Ishikawa (cell line): ENCODE data around the gene DQX1.

Experiments
- CEBPB ChIP-seq: IDR thresholded peaks from 2 replicates; pipeline ENCODE4 v1.6.1; 2012
- CREB1 ChIP-seq: IDR thresholded peaks from 2 replicates; pipeline ENCODE4 v1.6.1; 2012; ENCODE audit warnings: low read depth
- EGR1 ChIP-seq: IDR thresholded peaks from 2 replicates; pipeline ENCODE4 v1.6.1; 2012
- EP300 ChIP-seq: IDR thresholded peaks from 2 replicates; pipeline ENCODE4 v1.6.1; 2012; ENCODE audit warnings: borderline replicate concordance
- FOXM1 ChIP-seq: IDR thresholded peaks from 2 replicates; pipeline ENCODE4 v1.6.1; 2012; ENCODE audit warnings: low read depth, borderline replicate concordance
- MAX ChIP-seq: IDR thresholded peaks from 2 replicates; pipeline ENCODE4 v1.6.1; 2012
- NFIC ChIP-seq: IDR thresholded peaks from 2 replicates; pipeline ENCODE4 v1.6.1; 2012
- RAD21 ChIP-seq: IDR thresholded peaks from 2 replicates; pipeline ENCODE4 v1.6.1; 2012; ENCODE audit warnings: low read depth
- TAF1 ChIP-seq: IDR thresholded peaks from 2 replicates; pipeline ENCODE4 v1.6.1; 2012; ENCODE audit warnings: low read depth, mild to moderate bottlenecking
- TCF12 ChIP-seq: IDR thresholded peaks from 2 replicates; pipeline ENCODE4 v1.6.1; 2012; ENCODE audit warnings: low read depth
- TEAD4 ChIP-seq: IDR thresholded peaks from 2 replicates; pipeline ENCODE4 v1.6.1; 2012
- YY1 ChIP-seq: IDR thresholded peaks from 2 replicates; pipeline ENCODE4 v1.6.1; 2012; ENCODE audit warnings: low read depth
- ZBTB7A ChIP-seq: IDR thresholded peaks from 2 replicates; pipeline ENCODE4 v1.6.1; 2012; ENCODE audit warnings: low read depth
- TF ChIP-seq, protein P1 (sequence below): IDR thresholded peaks from 2 replicates; pipeline ENCODE4 v1.6.1; 2012
- TF ChIP-seq, protein P2 (sequence below): IDR thresholded peaks from 2 replicates; pipeline ENCODE4 v1.6.1; 2012; ENCODE audit warnings: low read depth, mild to moderate bottlenecking

DQX1 gene

GRCh38 chr2:74502720-74503505, 23.1 kb downstream of the DQX1 start:
- TF ChIP-seq CEBPB (no peak), EGR1 (peak; percentile 14; the same call in 1 of the 2 replicates), ZBTB7A (peak; percentile 96), YY1 (no peak), NFIC (peak; percentile 15; the same call in 1 of the 2 replicates), FOXM1 (no peak), RAD21 (peak; percentile 31; the same call in 1 of the 2 replicates), EP300 (peak; percentile 37; the same call in 1 of the 2 replicates), CREB1 (no peak), TCF12 (peak; percentile 39; the same call in 1 of the 2 replicates), TAF1 (peak; percentile 58; the same call in 1 of the 2 replicates), TEAD4 (no peak), MAX (peak; percentile 74)
- TF ChIP-seq, protein P1, sequence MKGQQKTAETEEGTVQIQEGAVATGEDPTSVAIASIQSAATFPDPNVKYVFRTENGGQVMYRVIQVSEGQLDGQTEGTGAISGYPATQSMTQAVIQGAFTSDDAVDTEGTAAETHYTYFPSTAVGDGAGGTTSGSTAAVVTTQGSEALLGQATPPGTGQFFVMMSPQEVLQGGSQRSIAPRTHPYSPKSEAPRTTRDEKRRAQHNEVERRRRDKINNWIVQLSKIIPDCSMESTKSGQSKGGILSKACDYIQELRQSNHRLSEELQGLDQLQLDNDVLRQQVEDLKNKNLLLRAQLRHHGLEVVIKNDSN = peak; percentile 65
- TF ChIP-seq, protein P2, sequence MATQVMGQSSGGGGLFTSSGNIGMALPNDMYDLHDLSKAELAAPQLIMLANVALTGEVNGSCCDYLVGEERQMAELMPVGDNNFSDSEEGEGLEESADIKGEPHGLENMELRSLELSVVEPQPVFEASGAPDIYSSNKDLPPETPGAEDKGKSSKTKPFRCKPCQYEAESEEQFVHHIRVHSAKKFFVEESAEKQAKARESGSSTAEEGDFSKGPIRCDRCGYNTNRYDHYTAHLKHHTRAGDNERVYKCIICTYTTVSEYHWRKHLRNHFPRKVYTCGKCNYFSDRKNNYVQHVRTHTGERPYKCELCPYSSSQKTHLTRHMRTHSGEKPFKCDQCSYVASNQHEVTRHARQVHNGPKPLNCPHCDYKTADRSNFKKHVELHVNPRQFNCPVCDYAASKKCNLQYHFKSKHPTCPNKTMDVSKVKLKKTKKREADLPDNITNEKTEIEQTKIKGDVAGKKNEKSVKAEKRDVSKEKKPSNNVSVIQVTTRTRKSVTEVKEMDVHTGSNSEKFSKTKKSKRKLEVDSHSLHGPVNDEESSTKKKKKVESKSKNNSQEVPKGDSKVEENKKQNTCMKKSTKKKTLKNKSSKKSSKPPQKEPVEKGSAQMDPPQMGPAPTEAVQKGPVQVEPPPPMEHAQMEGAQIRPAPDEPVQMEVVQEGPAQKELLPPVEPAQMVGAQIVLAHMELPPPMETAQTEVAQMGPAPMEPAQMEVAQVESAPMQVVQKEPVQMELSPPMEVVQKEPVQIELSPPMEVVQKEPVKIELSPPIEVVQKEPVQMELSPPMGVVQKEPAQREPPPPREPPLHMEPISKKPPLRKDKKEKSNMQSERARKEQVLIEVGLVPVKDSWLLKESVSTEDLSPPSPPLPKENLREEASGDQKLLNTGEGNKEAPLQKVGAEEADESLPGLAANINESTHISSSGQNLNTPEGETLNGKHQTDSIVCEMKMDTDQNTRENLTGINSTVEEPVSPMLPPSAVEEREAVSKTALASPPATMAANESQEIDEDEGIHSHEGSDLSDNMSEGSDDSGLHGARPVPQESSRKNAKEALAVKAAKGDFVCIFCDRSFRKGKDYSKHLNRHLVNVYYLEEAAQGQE = no peak

GRCh38 chr2:74502147-74502719, 23.8 kb downstream of the DQX1 start:
- TF ChIP-seq, protein P2 = no peak
- TF ChIP-seq RAD21 (no peak), ZBTB7A (no peak), NFIC (no peak)

DNA sequence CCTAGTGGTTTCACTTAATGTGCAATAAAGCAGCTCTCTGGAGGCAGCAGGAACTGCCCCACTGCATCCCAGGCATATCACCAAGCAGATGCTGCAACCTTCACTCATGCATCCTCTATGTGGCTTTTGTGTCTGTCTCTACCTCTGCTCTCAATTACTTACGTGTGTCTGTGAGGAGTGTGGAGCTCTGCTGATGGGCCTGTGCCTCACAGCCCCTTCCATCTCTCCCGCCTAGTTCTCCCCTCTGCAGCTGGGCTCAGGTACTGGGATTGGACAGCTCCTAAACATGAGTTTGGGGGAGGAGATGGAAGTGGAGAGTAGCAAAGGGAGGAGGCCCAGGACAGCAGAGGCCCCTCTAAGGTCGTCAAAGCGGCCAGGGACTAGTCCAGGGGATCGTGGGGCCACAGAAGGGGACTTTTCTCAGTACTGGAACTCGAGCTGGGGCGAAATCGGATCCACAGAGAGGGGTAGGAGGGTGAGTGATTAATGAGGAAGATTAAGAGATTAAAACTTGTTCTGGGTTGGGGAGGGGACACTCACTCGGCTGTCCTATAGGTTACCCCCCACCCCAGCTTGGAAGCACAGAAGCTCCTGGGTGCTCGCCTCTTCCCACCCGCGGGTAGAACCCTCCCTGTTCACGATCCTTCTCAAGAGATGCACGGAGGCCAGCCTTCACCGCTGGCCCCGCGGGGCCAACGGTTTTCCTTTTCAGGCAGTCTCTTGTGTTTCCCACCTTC, 24.5 kb downstream of the DQX1 start:
- TF ChIP-seq RAD21 = no peak
- TF ChIP-seq TAF1 = no peak
- TF ChIP-seq, protein P2 = peak; percentile 49

- TF ChIP-seq YY1 (no peak), TAF1 (no peak), CEBPB (no peak), TCF12 (no peak), EP300 (no peak), RAD21 (no peak), CREB1 (no peak), TEAD4 (no peak), NFIC (no peak), FOXM1 (no peak), ZBTB7A (no peak), MAX (no peak), EGR1 (no peak)
- TF ChIP-seq, protein P2 = no peak
- TF ChIP-seq, protein P1 = no peak
Measured at GRCh38 chr2:74500578-74500946, 25.5 kb downstream of the DQX1 start.
